HG03103 (cell line): Measurements from ENCODE around the gene SLC16A3.
"Not testable (repeated sequence)": the region's sequence is repeated elsewhere in the genome, so short reads cannot be mapped to it uniquely, and the experiment has no call there.

Source experiments
- ATAC-seq: cut with Tn5 transposase; IDR thresholded peaks from one replicate; pipeline ENCODE4 v1.9.1; 2021; ENCODE audit warnings: low read depth; ENCODE audit not compliant: unreplicated experiment

Gene SLC16A3

DNA sequence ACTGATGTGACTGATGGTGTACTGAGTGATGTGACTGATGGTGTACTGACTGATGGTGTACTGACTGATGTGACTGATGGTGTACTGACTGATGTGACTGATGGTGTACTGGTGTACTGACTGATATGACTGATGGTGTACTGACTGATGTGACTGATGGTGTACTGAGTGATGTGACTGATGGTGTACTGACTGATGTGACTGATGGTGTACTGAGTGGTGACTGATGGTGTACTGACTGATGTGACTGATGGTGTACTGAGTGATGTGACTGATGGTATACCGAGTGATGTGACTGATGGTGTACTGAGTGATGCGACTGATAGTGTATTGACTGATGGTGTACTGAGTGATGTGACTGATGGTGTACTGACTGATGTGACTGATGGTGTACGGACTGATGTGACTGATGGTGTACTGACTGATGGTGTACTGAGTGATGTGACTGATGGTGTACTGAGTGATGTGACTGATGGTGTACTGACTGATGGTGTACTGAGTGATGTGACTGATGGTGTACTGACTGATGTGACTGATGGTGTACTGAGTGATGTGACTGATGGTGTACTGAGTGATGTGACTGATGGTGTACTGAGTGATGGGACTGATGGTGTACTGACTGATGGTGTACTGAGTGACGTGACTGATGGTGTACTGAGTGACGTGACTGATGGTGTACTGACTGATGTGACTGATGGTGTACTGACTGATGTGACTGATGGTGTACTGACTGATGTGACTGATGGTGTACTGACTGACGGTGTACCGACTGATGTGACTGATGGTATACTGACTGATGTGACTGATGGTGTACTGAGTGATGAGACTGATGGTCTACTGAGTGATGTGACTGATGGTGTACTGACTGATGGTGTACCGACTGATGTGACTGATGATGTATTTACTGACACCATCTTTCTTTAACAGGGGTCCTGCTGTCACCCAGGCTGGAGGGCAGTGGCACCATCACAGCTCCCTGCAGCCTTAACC, 31.4 kb downstream of the SLC16A3 start:
- not testable (repeated sequence) for ATAC-seq

DNA sequence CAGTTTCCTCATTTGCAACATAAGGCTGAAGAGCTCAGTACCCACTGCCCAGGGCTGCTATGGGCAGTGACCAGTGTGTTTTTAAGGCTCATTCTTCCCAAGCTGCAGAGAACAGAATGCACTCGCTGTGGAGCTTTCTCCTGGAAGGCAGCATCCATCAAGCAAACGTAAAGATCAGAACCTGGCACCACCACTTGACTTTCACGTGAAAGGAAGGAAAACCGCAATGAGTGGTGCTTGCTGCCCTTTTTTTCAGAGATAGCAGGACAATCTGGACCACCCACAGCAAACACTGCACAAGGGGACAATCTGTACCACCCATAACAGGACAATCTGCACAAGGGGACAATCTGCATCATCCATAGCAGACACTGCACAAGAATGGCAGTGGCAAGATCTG, 33.5 kb downstream of the SLC16A3 start:
- ATAC-seq: no peak

DNA sequence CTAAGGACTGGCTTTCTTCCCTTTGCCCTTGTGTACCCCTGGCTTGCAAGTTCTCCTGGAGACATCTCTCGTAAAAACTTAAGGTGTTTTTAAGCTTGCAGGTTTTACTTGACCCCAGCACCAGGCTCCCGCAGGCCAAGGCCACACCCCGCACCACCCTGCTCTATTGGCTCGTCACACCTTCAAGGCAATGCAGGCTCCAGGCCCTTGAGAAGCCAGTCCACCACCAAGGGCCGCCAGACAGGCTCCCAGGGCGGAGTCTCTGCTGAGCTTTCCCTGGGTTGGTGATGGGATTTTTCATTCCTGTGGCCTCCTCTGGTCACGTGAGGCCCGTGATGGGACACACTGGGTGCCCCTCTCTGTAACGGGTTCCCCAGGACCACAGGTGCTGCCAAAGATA, 34.8 kb downstream of the SLC16A3 start:
- ATAC-seq: no peak

DNA sequence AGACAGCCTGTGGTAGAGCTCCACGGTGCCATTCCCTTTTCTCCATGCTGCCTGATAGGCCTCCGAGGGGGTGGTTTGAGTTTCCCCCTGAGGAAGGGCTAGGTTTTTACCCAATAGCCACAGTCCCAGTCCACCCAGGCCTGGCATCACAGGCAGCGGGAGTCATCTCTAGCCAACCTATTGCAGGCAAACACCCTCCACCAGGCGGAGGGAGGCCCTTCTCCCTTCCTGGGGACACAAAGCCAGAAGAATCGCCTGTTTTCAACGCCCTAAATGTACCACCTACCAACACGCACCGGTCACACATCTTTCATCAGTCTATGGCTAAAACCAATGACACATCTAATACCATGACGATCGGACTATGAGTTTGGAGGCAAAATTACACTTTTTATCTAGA, 37.3 kb downstream of the SLC16A3 start:
- no peak for ATAC-seq

DNA sequence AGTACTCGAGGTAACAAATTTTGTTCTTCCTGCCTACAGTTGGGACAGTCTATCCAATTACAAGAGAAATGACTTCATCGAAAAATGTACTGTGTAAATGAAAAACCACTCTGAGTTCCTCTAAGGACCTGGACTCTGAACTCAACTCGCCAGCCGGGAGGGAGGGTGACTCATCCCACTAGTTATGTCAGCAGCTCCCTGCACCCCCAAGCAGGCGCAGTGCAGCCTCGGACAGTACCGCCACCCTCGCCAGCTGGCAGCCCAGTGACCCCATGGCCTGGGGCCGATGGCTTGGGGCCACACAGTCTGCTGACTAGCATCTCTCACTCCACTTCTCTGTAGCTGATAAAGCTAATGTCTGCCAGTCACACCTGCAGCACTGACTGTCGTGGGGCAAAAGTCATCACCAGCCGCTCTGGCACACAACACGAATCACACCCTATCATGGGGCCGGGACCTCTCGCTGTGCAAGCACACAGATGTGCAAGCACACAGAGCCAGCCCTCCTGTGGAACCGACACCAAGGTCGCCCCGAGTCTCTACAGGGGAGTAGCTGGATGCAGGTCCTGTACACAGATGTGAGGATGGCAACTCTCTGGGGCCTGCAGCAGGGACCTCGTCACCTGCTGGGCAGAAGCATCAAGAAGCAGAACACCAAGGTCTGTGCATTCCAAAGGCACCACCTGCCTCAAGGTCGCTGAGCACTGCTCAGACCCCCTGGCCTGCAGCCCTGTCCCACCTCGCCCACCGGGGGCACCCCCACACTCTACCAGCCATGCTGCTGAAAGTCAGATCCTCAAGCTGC, 38.9 kb downstream of the SLC16A3 start:
- ATAC-seq: no peak

DNA sequence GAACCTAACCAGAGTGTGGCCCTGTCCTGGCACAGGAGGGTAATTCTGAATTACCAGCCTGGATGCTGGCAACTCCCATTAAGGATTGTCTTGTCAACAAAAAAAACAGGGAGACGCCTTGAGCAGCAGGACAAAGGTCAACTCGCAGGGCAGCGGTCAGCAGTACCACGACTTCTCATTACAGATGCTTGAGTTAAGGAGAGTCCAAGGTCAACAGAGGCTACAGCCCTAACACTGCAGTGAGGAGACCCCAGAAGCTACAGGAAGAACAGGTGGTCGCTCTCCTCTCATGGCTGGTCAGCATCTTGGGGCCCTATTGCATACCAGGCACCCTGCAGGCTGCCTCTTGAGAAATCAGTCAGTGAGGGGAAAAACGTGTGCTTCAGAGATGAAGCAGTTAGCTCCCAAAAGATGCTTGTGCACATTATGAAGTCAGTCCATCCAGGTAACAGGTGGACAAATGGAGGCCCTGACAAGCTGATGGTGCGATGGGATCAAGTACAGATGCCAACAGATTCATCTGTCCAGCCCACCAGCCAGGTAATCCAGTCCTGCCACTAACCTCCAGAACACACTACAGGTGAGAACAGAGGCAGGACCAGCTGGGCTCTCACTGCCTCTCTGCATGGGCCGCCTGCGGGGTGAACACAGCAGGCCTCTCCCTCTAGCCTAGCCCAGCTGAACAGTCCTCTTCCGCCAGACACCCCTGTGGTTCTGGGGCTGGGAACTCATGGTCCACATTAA, 40.5 kb downstream of the SLC16A3 start:
- no peak for ATAC-seq

DNA sequence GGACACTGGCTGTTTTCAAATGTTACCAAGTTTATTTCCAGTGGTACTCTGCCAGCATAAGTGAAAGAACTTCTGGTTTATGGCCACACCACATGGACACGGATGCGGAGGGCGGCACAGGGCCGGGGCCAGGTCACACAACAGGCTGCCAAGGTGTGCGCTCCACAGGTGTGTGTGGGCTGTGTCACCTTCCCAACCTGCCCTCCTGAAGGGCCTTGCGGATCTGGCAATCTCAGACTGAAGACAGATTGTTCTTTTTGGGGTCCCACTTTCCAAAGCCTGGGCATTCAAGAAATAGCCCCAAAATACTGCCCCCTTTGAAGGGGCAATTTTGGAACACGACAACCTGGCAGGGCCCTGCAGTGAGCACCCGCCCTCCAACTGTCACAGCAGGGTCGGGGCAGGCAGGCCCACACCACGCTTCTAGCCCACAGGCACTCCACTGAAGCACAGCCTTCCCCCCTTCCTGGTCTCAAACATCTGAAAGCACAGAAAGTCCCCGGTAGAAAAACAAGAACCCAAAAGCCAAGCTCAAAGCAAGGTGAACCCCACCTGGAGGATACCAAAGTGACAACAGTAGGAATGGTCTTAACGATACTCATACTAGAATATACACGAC, 41.1 kb downstream of the SLC16A3 start:
- ATAC-seq: no peak

DNA sequence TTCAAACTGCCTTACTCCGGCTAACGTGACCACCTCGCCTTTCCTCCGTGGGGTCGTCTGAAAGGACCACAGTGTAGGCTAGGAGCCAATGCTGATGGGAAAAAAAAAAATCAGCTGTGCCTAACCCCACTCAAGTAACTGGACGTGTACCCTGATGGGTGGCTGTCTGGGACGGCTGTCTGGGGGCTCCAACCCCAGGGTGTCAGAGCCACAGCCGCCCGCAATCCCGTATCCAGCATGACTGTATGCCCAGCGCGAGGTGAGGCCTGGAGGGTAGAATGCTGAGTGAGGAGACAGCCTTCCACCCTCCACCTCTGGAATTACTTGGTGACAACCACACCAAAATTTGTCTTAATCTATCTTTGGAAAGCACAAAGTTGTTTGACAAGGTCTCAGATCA, 41.8 kb downstream of the SLC16A3 start:
- ATAC-seq: no peak

DNA sequence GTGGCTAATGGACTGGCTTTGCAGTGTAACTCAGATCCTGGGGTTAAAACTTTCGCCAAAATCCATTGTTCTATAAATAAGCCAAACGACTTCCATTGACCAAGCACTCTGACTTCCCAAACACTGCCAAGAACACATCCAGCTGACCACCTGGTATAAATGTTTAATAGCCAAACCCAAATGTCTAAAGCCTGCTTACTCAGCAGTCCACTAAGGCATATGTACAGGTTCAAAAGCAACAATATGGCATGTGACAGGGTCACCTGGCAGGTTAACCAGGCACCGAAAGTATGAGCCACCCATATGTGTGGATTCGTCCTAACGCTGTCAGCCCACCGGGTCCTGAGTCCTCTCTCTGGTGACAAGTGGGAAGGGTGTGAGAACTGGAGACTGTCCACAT, 42.6 kb downstream of the SLC16A3 start:
- no peak for ATAC-seq

DNA sequence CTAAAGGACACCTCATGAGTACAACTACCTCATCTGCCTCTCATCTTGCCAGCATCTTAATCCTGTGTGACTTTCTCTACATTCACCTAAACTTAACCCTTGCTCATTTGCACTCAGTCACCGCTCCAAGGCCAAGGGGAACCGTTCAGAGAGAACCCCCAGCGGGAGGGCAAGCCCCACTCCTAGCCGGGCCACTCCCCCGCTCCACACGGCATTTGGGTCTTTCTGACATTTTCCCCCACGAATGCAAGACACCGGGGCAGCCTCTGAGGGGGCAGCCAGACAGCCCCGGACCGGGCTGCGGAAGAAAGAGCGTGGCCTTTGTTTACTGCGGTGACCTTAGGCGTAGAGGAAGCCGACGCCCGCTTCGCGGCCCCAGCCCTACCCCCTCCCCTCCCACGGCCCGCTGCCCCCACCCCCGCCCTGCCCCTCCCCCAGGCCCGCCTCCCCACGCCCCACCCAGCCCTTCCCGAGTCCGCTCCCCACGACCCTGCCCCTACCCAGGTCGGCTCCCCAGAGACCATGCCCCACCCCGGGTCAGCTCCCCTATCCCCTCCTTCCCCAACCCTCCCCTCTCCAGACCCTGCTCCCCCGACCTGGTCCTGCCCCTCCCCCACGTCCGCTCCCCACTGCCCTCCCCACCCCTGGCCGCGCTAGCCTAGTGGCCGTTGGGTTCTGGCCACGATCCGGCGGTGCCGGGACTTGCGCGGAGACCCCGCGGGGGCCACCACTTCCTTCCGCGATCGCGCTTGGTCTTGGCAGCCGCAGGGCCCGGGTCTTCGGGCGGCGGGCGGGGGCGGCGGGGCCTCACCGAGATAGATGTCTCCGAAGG, 43.9 kb downstream of the SLC16A3 start:
- ATAC-seq: peak; percentile 12

DNA sequence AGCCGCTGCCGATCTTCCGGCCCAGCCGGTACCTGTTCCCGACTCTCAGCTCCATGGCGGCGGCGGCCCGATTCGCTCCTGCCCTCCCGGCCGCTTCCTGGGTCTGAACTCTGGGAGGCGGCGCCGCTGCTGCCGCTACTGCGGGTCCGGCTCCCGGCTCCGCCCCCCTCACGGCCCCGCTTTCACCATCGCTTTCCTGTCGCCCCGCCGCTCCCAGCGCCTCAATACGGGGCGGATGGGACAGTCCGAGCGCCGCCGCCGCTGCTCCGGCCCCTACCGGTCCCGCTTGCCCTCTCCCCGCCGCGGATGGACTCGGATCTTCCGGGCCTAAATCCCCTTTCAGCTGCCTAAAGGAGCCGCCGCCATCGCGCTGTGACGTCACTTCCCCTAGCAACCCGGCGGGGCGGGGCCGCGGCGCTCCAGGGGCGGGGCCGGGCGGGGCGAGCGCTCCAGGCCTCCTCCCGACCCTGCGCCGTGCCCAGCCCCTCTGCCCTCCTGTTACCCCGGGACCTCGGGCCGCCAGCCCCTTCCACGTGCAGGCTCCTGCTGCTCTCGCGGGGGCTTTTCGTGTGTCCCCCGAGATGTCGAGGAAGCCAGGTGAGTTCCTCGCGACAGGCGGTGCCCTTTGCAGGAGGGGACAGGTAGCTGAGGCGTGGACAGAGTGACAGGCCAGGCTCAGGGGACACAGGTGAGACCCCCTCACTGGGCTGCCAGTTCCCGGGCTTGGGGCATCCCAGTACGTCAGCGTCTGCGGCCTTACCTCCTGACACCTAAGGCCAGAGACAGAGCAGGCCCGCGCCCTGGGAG, 44.7 kb downstream of the SLC16A3 start, which contains the start of gene CSNK1D:
Gene CSNK1D (minus strand): TSS at position 374 of the 807 bp plus-strand sequence. CDS start 319 bp downstream, at position 55.
- peak; percentile 54 for ATAC-seq

DNA sequence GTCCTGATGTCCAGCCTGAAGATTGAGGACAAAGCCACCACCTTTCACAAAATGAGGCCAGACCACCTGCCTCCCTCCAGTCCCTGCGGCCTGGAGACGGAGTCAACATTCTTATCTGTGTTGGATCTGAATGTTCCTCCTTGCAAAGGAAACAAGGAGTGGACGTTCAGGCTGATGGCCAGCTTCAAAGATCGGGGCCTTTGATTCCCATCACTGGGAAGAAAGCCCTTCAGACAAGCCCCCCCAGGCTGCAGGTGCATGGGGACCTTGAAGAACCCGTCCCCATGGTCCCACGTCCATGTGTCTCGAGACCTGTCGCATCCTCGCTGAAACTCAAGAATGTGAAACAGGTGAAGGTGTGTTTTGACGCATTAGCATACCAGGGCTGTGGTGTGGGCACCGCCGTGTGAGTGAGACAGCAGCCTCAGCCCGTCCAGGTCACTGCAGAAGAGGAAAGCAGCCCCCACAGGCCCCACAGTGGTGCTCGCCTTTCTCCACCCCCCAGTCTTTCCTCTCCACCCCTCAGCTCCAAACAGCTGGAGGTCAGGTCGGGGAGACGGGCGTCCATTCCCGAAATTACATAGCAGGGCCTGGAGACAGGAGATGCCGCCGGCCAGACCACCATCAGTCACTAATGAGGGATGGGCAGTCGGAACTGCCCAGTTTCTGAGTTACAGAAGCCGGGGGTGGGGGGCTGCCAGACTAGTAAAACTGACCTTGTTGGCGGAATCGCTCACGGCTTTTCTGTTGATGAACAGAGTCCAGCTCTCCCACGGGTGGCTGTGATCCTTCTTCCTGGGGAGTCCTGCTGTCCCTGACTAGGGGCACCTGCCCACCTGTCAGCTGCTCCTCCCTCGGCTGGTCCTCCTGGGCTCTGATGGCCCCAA, 45.5 kb downstream of the SLC16A3 start:
- no peak for ATAC-seq

DNA sequence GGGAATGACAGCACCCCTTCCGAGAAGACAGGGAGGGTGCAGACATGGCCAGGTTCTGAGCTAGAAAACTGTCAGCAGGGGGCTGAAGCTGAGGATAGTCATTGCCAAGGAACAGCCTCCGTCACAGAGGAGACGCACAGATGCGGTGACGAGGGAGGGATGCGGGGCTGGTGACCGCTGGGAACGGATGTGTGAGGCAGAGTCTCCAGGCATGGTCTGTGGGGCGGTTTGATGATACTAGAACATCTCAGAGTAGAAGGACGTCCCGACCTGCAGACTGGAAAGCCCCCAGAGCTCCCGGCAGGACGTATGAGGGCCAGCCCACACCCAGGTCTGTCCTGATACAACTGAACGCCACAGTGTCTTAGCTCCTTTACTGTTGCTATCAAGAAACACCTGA, 46.5 kb downstream of the SLC16A3 start:
- ATAC-seq: no peak

DNA sequence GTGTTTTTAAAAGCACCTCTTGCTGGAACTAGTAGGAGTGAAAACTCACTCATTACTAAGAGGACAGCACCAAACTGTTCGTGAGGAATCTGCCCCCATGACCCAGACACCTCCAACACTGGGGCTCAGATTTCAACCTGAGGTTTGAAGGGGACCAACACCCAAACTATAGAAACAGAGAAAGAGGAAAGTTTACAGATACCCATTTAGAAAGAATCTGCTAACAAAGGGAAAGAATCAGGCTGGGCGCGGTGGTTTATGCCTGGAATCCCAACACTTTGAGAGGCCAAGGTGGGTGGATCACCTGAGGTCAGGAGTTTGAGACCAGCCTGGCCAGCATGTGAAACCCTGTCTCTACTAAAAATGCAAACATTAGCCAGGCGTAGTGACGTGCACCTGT, 48.1 kb downstream of the SLC16A3 start:
- no peak for ATAC-seq

DNA sequence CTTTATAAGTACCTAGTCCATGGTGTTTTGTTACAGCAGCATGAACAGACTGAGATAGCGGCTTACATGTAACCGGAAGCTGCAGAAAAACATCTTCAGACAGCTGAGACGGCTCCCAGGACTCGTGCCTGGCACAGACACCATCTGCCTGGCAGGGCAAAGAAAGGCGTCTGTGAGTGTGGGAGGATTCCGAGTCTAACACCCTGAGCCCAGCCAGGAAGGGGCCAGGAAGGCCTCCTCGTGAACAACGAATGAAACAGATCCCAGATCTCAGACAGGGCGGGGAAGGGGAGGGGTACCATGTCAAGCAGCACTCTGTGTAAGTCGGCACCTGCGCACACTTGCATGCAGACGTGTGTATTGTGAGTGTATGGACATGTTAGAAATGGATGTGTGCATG, 49.0 kb downstream of the SLC16A3 start:
- no peak for ATAC-seq

DNA sequence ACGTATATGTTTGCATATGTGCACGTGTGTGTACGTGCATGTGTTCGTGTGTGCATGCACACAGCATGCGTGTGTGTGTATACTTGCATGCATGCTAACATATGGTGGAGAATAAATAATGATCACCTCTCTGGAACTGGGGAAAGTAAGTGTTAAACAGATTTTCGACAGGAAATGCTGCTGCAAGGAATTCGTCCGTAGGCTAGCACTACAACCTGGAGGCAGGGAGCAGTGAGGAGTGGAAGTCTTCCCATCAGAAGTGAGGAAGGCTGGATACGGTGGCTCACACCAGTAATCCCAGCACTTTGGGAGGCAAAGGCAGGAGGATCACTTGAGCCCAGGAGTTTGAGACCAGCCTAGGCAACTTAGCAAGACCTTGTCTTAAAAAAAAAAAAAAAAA, 49.5 kb downstream of the SLC16A3 start:
- ATAC-seq: no peak

DNA sequence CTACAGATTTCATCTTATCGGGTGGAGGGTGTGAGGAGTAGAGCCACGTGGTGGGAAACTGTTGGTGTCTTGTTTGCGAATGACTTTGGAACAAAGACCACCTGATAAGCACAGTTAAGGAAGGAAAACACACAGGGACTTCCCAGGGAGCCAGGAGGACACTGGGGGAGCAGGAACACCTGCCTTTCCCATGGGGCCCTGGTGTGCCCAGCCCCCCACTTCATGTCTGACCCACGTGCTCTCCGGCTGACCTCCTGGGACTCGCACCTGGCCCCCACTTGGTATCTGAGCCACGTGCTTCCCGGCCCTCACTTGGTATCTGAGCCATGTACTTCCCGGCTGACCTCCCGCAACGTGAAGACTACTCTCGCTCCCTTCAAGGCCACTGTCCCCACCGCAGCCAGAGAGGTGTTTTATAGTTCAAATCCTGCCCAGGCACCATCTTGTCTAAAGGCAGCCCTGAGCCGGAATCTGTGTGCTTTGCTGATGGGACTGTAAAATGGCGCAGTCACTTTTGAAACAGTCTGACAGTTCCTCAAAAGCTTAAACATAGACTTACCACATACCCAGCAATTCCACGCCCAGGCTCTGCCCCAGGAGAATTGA, 50.0 kb downstream of the SLC16A3 start:
- no peak for ATAC-seq
